SK-N-SH (cell line): ENCODE measurements around the gene CNTNAP2. TPM values are rescaled to one million over a fixed set of nuclear protein-coding genes. Genes with fewer than 3 reads are reported as not detected.

ENCODE experiments used
- CTCF ChIA-PET: fragments of 300-600, 350-600 bp; formaldehyde crosslinking; extraction: SDS; loops from one replicate; lab custom pipeline; 2021; lab: Yijun Ruan, JAX
- POLR2A ChIA-PET: fragments of 350-600 bp; sonication (Branson Sonifier 250); formaldehyde crosslinking; extraction: SDS; loops from one replicate; lab custom pipeline; 2020; ENCODE audit warnings: antibody characterized with exemption, inconsistent platforms; lab: Yijun Ruan, JAX
- DNase-seq: peaks from one replicate; pipeline ENCODE4 v3.0.0; 2012
- H2AFZ ChIP-seq: fragments of 200-600 bp; sonication (generic); 2 replicates; pipeline ENCODE4 v1.8.1; 2016; ENCODE audit warnings: antibody characterized with exemption, mild to moderate bottlenecking, low read depth
- H3F3A ChIP-seq: fragments of 200-600 bp; sonication (generic); replicated peaks from 2 replicates; pipeline ENCODE3; 2016; ENCODE audit warnings: antibody characterized with exemption, mild to moderate bottlenecking; ENCODE audit not compliant: insufficient read depth
- H3K27ac ChIP-seq, 2 experiments: fragments of 200-500 bp in 1 of 2; fragments of 200-600 bp in 1 of 2; sonication (Bioruptor generic) in 1 of 2; sonication (generic), shearing (Covaris generic) in 1 of 2; 2 replicates each; pipeline versions ENCODE4 v1.5.1 to v1.6.1; 2014 to 2016; ENCODE audit warnings: low read depth in 2 of 2, inconsistent platforms in 1 of 2, low read length in 1 of 2, mild to moderate bottlenecking in 1 of 2, mixed read lengths in 1 of 2
- H3K27me3 ChIP-seq: fragments of 200-600 bp; sonication (generic), shearing (Covaris generic); 2 replicates; pipeline ENCODE4 v1.6.1; 2016; ENCODE audit warnings: mixed run types; ENCODE audit not compliant: insufficient read depth
- H3K36me3 ChIP-seq, 2 experiments: fragments of 200-500 bp in 1 of 2; fragments of 200-600 bp in 1 of 2; sonication (Bioruptor generic) in 1 of 2; sonication (generic) in 1 of 2; replicated peaks in 1 of 2; 2 replicates each; pipeline versions ENCODE3 to v1.5.1; 2014 to 2016; ENCODE audit warnings: low read length in 1 of 2, mild to moderate bottlenecking in 1 of 2; ENCODE audit not compliant: insufficient read depth in 2 of 2, control insufficient read depth in 1 of 2
- H3K4me1 ChIP-seq, 2 experiments: fragments of 200-500 bp in 1 of 2; fragments of 200-600 bp in 1 of 2; sonication (Bioruptor generic) in 1 of 2; sonication (generic), shearing (Covaris generic) in 1 of 2; 2 replicates each; pipeline versions ENCODE4 v1.5.1 to v1.6.1; 2014 to 2016; ENCODE audit warnings: low read depth in 1 of 2, low read length in 1 of 2, mixed run types in 1 of 2; ENCODE audit not compliant: insufficient read depth in 2 of 2, control insufficient read depth in 1 of 2
- H3K4me2 ChIP-seq: fragments of 200-600 bp; sonication (generic), shearing (Covaris generic); 2 replicates; pipeline ENCODE4 v1.6.1; 2017; ENCODE audit warnings: mixed run types
- H3K4me3 ChIP-seq, 2 experiments: fragments of 200-500 bp in 1 of 2; fragments of 200-600 bp in 1 of 2; sonication (Bioruptor generic) in 1 of 2; sonication (generic), shearing (Covaris generic) in 1 of 2; 2 replicates each; pipeline versions ENCODE4 v1.5.1 to v1.8.1; 2014 to 2016; ENCODE audit warnings: low read depth in 2 of 2, inconsistent platforms in 1 of 2, low read length in 1 of 2, mild to moderate bottlenecking in 1 of 2, mixed read lengths in 1 of 2, moderate library complexity in 1 of 2
- H3K79me2 ChIP-seq: fragments of 200-600 bp; sonication (generic); 2 replicates; pipeline ENCODE4 v1.8.1; 2017; ENCODE audit warnings: mild to moderate bottlenecking; ENCODE audit not compliant: insufficient read depth
- H3K9ac ChIP-seq: fragments of 200-600 bp; sonication (generic); 2 replicates; pipeline ENCODE4 v1.6.1; 2017; ENCODE audit warnings: mixed run types
- H3K9me2 ChIP-seq: fragments of 200-600 bp; sonication (generic); 2 replicates; pipeline ENCODE4 v1.6.1; 2017; ENCODE audit warnings: mixed run types
- H3K9me3 ChIP-seq: fragments of 200-600 bp; sonication (generic); 2 replicates; pipeline ENCODE4 v1.6.1; 2017; ENCODE audit warnings: mixed run types, mild to moderate bottlenecking, moderate library complexity
- H4K20me1 ChIP-seq: fragments of 200-600 bp; sonication (generic); 2 replicates; pipeline ENCODE4 v1.6.1; 2017; ENCODE audit warnings: mild to moderate bottlenecking, mixed run types; ENCODE audit not compliant: insufficient read depth
- CHD2 ChIP-seq: fragments of 150-350 bp; IDR thresholded peaks from 2 replicates; pipeline ENCODE4 v1.6.1; 2018; ENCODE audit warnings: low read length; ENCODE audit not compliant: partially characterized antibody
- CTCF ChIP-seq: fragments of 200-600 bp; sonication (generic); IDR thresholded peaks from 2 replicates; pipeline ENCODE4 v1.6.1; 2017; ENCODE audit warnings: antibody characterized with exemption, mild to moderate bottlenecking, moderate library complexity
- ELF1 ChIP-seq: IDR thresholded peaks from 2 replicates; pipeline ENCODE4 v1.4.0; 2012
- EZH2phosphoT487 ChIP-seq: fragments of 200-600 bp; sonication (generic); IDR thresholded peaks from 2 replicates; pipeline ENCODE4 v1.6.1; 2017; ENCODE audit warnings: low read depth, mixed run types, mild to moderate bottlenecking, antibody characterized with exemption, moderate library complexity, borderline replicate concordance
- GATA2 ChIP-seq: sonication (generic); formaldehyde crosslinking; IDR thresholded peaks from 2 replicates; pipeline ENCODE4 v1.5.0; 2020; ENCODE audit warnings: mild to moderate bottlenecking, missing genetic modification reagents
- NRF1 ChIP-seq: IDR thresholded peaks from 2 replicates; pipeline ENCODE4 v1.6.1; 2012; ENCODE audit warnings: low read depth, mild to moderate bottlenecking, low read length
- RAD21 ChIP-seq: IDR thresholded peaks from 2 replicates; pipeline ENCODE4 v1.6.1; 2012; ENCODE audit warnings: mild to moderate bottlenecking, low read length
- RFX5 ChIP-seq: IDR thresholded peaks from 2 replicates; pipeline ENCODE4 v1.6.1; 2012; ENCODE audit warnings: mild to moderate bottlenecking, improper control_type of control experiment, low read length
- RXRA ChIP-seq: IDR thresholded peaks from 2 replicates; pipeline ENCODE4 v1.4.0; 2012; ENCODE audit warnings: low read depth, mild to moderate bottlenecking, borderline replicate concordance
- YY1 ChIP-seq: IDR thresholded peaks from 2 replicates; pipeline ENCODE4 v1.4.0; 2012; ENCODE audit warnings: low read depth, mild to moderate bottlenecking
- ZBTB33 ChIP-seq: IDR thresholded peaks from 2 replicates; pipeline ENCODE4 v1.4.0; 2012; ENCODE audit warnings: low read depth, borderline replicate concordance
- WGBS: methylation state at CpG from one replicate; pipeline ENCODE4 v1.1.6; 2017; ENCODE audit warnings: low lambda C conversion rate; 5-methylcytosine and 5-hydroxymethylcytosine counted together
- polyA plus RNA-seq, 3 experiments: library from polyadenylated mRNA; depleted of rRNA; stranded (reverse); fragments of >200 nt; gene quantifications; 2 replicates each; pipeline ENCODE4 v1.2.3, GENCODE V29; 2012
- TF ChIP-seq, protein P1 (sequence below): fragments of 150-350 bp; IDR thresholded peaks from 2 replicates; pipeline ENCODE4 v1.6.1; 2016; ENCODE audit warnings: mild to moderate bottlenecking, low read depth, low read length

CNTNAP2 gene
- polyA plus RNA-seq, 1 of the 3 experiments (the other 2 are of a cell fraction): 3.4 TPM

DNA sequence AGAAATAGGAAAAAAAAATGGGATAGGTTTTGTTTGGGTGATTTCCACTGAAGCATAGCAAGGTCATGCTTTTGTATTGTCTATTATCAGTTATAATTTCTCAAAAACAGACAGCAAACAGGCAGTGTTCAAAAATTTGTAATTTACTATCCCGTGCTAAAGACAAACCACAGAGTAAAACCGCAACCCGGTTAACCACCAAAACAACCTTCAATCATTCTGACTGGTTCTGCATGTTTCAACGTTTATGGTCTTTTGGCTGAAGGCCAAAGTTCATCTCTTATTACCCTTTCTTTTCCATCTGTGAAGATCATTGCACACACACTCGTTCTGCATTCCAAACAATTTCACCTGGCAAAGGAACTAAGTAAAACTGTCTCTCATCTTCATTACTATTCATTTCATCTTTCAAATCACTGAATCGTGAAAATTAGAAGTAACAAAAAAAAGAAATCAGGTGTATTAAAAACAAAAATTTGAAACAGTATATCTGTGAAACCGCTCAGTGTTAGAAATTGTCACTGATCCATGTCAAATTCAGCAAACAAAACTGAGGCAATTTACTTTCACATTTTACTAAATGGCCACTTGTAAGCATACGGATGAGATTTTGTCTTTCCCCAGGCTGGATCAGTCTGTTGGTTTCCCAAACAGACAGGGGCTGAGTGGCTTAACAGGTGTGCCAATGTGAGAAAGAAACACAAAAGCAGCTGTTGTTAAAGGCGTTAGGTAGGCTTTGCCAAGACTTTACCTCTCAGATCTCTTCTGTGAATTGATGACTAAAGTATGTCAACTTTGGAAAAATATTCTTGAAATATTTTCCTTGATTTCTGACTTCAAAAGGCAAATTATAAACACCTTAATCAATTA is 539.6 kb downstream of the CNTNAP2 start (continued):
- TF ChIP-seq, protein P1, sequence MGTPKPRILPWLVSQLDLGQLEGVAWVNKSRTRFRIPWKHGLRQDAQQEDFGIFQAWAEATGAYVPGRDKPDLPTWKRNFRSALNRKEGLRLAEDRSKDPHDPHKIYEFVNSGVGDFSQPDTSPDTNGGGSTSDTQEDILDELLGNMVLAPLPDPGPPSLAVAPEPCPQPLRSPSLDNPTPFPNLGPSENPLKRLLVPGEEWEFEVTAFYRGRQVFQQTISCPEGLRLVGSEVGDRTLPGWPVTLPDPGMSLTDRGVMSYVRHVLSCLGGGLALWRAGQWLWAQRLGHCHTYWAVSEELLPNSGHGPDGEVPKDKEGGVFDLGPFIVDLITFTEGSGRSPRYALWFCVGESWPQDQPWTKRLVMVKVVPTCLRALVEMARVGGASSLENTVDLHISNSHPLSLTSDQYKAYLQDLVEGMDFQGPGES: no peak
- TF ChIP-seq RXRA: no peak
- TF ChIP-seq RAD21: no peak
- TF ChIP-seq CHD2: no peak
- no peak for TF ChIP-seq NRF1
- TF ChIP-seq RFX5: no peak
- no peak for TF ChIP-seq YY1
- TF ChIP-seq ZBTB33: no peak
- no peak for TF ChIP-seq ELF1
- TF ChIP-seq EZH2phosphoT487: no peak
- TF ChIP-seq GATA2: no peak

DNA sequence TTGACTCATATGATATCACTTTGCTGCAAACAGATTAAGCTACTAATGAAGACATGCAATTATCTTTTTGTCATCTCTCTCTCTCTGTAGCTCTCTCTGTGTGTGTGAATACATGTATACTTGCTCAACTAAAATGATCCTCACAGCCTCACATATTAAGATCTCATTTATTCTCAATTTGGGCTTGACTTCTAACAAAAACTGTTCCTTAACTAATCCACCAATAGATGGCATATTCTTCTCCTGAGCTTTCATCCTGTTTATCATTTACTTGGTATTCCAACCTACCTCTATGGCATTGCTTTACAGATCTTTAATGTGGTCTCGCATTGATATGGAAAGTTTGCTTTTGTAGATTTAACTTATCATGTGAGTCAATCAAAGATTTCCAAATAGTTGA is 540.4 kb downstream of the CNTNAP2 start:
- CTCF ChIA-PET: interaction anchor here (1.0 to 1.4 kb wide), 3 partner anchors 10 to 543 kb away, joined by 3 read pairs; no protein-coding TSS in a partner anchor
- Histone ChIP-seq H3K4me1 (peaks cover 0 to 22% of the 10 kb centered on the region in 2 experiments; a peak in 2 of 4 replicates), H3K9me2 (no peaks in the 10 kb centered on the region), H3K27me3 (no peaks in the 10 kb centered on the region), H3K36me3 (no peaks in the 10 kb centered on the region), H3K9ac (no peak overlapping the region), H3K79me2 (no peaks in the 10 kb centered on the region), H2AFZ (no peak overlapping the region), H3K9me3 (no peaks in the 10 kb centered on the region)
- no peak for DNase-seq
- no peak for TF ChIP-seq CHD2
- peak; percentile 25 for TF ChIP-seq CTCF
- TF ChIP-seq, all 33 proteins: peak for 1
- POLR2A ChIA-PET: no interaction called here
- no peak overlapping the region for H3K4me3 ChIP-seq
- 71% methylated on average over 1 of the region's 1 CpG for WGBS
- no peaks in the 10 kb centered on the region for H3F3A ChIP-seq
- H3K4me2 ChIP-seq: no peak overlapping the region
- no peaks in the 10 kb centered on the region for H4K20me1 ChIP-seq
- H3K27ac ChIP-seq: no peak overlapping the region
